Lung (tissue), 12 donors: ENCODE results near the gene ZNF580. TPM values are rescaled to one million over a fixed set of nuclear protein-coding genes. Genes with fewer than 3 reads are reported as not detected.

Experiments
- ATAC-seq: fragments of 200-7000 bp; cut with Tn5 transposase; one replicate; pipeline ENCODE4 v1.9.1; 2020; ENCODE audit warnings: moderate number of reproducible peaks; ENCODE audit not compliant: insufficient read depth, low FRiP score
- DNase-seq, 3 donors: peaks; one replicate each; pipeline ENCODE4 v3.0.0-alpha.2; 2013 to 2017
- H3K27ac ChIP-seq, 2 donors: one replicate each; pipeline ENCODE4 v1.5.1; 2013; ENCODE audit warnings: mild to moderate bottlenecking in 2 of 2, moderate library complexity in 2 of 2, control low read depth in 1 of 2, inconsistent platforms in 1 of 2, low read depth in 1 of 2, low read length in 1 of 2
- H3K27me3 ChIP-seq, 3 donors: one replicate each; pipeline ENCODE4 v1.5.1; 2013; ENCODE audit warnings: low read length in 2 of 3; ENCODE audit not compliant: control insufficient read depth in 3 of 3, insufficient read depth in 3 of 3
- H3K36me3 ChIP-seq, 4 donors: one replicate each; pipeline ENCODE4 v1.5.1; 2013; ENCODE audit warnings: low read length in 4 of 4, mild to moderate bottlenecking in 1 of 4, moderate library complexity in 1 of 4; ENCODE audit not compliant: control insufficient read depth in 4 of 4, insufficient read depth in 4 of 4
- H3K4me1 ChIP-seq, 5 donors: one replicate each; pipeline ENCODE4 v1.5.1; 2013; ENCODE audit warnings: low read length in 5 of 5, mild to moderate bottlenecking in 2 of 5, moderate library complexity in 1 of 5; ENCODE audit not compliant: control insufficient read depth in 5 of 5, insufficient read depth in 5 of 5
- H3K4me3 ChIP-seq: one replicate; pipeline ENCODE4 v1.5.1; 2013; ENCODE audit warnings: mild to moderate bottlenecking, control low read depth, moderate library complexity
- H3K9ac ChIP-seq, 2 donors: one replicate each; pipeline ENCODE4 v1.5.1; 2013; ENCODE audit warnings: low read length in 2 of 2, control low read depth in 1 of 2; ENCODE audit not compliant: insufficient read depth in 1 of 2
- H3K9me3 ChIP-seq, 4 donors: one replicate each; pipeline ENCODE4 v1.5.1; 2013; ENCODE audit warnings: low read length in 3 of 4, mild to moderate bottlenecking in 1 of 4, moderate library complexity in 1 of 4; ENCODE audit not compliant: control insufficient read depth in 4 of 4, insufficient read depth in 3 of 4
- CTCF ChIP-seq: IDR thresholded peaks from 2 replicates; pipeline ENCODE4 v1.5.1; 2012; ENCODE audit warnings: mild to moderate bottlenecking; ENCODE audit errors: control extremely low read depth, extremely low read depth
- WGBS, 2 donors: extraction: QIAGEN DNeasy Blood & Tissue Kit; methylation state at CpG; one replicate each; pipeline ENCODE4 v1.1.7; 2013; 5-methylcytosine and 5-hydroxymethylcytosine counted together
- polyA plus RNA-seq, 2 donors: library from polyadenylated mRNA; stranded (reverse); fragments of 200-250 nt; gene quantifications; one replicate each; pipeline ENCODE4 v1.2.1, GENCODE V29; 2013
- total RNA-seq, 2 donors: library from RNA; depleted of rRNA in 1 of 2; stranded (reverse); fragments of >200 nt in 1 of 2; gene quantifications; one replicate each; pipeline ENCODE4 v1.2.1, GENCODE V29; 2014 to 2021
- donor health status: control.
- donor health status: control.
- donor health status: Bipolar disorder and iron deficiency.
- donor health status: healthy.
- donor health status: DM: yes; HTN: yes; CAD: no.

The ZNF580 gene
- total and polyA plus RNA-seq, 4 donors = 11.1 to 41.3 (median 30.8) TPM

GRCh38 chr19:55668603-55669348 lies 28.0 kb downstream of the ZNF580 start:
- Histone ChIP-seq H3K27me3 (no peaks in the 10 kb centered on the region), H3K27ac (no peak overlapping the region), H3K9me3 (no peaks in the 10 kb centered on the region), H3K4me1 (peaks cover 0 to 2% (median 0%) of the 10 kb centered on the region in 5 donors), H3K36me3 (peaks cover 18 to 71% (median 45%) of the 10 kb centered on the region in 4 donors), H3K9ac (no peak overlapping the region), H3K4me3 (no peak overlapping the region)
- ATAC-seq = no peak
- TF ChIP-seq CTCF = no peak
- WGBS, 2 donors = 91 to 94% methylated on average over 30 of the region's 30 CpGs
- no peak for DNase-seq

GRCh38 chr19:55669418-55670279 lies 28.8 kb downstream of the ZNF580 start:
- 89% methylated on average over 43 of the region's 43 CpGs for WGBS, 2 donors
- no peaks in the 10 kb centered on the region for H3K27me3 ChIP-seq
- no peaks in the 10 kb centered on the region for H3K9me3 ChIP-seq
- no peak overlapping the region for H3K4me3 ChIP-seq
- ATAC-seq = no peak
- no peak overlapping the region for H3K9ac ChIP-seq
- TF ChIP-seq CTCF = no peak
- no peak overlapping the region for H3K27ac ChIP-seq
- DNase-seq = no peak
- peaks cover 11 to 63% (median 39%) of the 10 kb centered on the region in 4 donors for H3K36me3 ChIP-seq
- H3K4me1 ChIP-seq = peaks cover 0 to 2% (median 0%) of the 10 kb centered on the region in 5 donors

- no peak for DNase-seq
These were observed 29.7 kb downstream of the ZNF580 start for GRCh38 chr19:55670280-55671053.

More at GRCh38 chr19:55670280-55671053, 29.7 kb downstream of the ZNF580 start:
- H3K27me3 ChIP-seq = no peaks in the 10 kb centered on the region
- H3K27ac ChIP-seq = no peak overlapping the region
- no peak overlapping the region for H3K9ac ChIP-seq
- no peak overlapping the region for H3K4me3 ChIP-seq
- peaks cover 11 to 59% (median 37%) of the 10 kb centered on the region in 4 donors for H3K36me3 ChIP-seq
- TF ChIP-seq CTCF = no peak
- H3K9me3 ChIP-seq = no peaks in the 10 kb centered on the region
- peaks cover 0 to 2% (median 0%) of the 10 kb centered on the region in 5 donors for H3K4me1 ChIP-seq
- 81 to 84% methylated on average over 23 of the region's 23 CpGs for WGBS, 2 donors
- ATAC-seq = no peak
